Fibroblast of pulmonary artery (primary cell): ENCODE results near the gene PHLPP1.

Source experiments
- DNase-seq: peaks from one replicate; pipeline ENCODE4 v3.0.0-alpha.2; 2010; ENCODE audit warnings: low read depth
- H3K4me3 ChIP-seq: replicated peaks from 2 replicates; pipeline ENCODE4 v1.5.1; 2011; ENCODE audit warnings: low read depth, mild to moderate bottlenecking, control low read depth, low read length, moderate library complexity
- CTCF ChIP-seq: IDR thresholded peaks from 2 replicates; pipeline ENCODE4 v1.5.1; 2011; ENCODE audit warnings: mild to moderate bottlenecking, control low read depth, low read length, inconsistent platforms; ENCODE audit errors: missing control alignments

PHLPP1 gene

GRCh38 chr18:62844850-62845643 is 129.7 kb downstream of the PHLPP1 start:
- no peak for DNase-seq
- no peak overlapping the region for H3K4me3 ChIP-seq
- no peak for TF ChIP-seq CTCF

GRCh38 chr18:62846313-62846712 is 131.0 kb downstream of the PHLPP1 start:
- no peak for TF ChIP-seq CTCF
- H3K4me3 ChIP-seq = no peak overlapping the region
- DNase-seq = no peak

DNA sequence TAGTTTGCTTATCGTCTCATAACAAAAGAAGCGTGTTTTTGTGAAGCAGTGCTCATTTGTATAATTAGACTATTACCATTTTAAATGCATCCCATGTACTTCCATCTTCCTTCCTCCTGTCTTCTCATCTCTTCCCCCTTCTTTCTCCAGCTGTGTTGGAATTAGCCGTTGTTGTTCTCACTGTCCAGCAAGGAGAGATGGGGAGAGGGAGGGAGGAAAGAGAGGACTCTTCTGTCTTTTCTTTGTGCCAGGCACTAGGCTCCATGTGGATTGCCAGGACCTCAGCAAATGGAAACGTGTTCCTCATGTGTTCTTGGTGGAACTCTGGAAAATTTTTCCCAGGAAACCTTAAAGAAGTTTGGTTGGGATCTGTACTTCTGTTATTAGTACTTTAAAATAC is 131.7 kb downstream of the PHLPP1 start:
- no peak overlapping the region for H3K4me3 ChIP-seq
- no peak for TF ChIP-seq CTCF
- DNase-seq = no peak

DNA sequence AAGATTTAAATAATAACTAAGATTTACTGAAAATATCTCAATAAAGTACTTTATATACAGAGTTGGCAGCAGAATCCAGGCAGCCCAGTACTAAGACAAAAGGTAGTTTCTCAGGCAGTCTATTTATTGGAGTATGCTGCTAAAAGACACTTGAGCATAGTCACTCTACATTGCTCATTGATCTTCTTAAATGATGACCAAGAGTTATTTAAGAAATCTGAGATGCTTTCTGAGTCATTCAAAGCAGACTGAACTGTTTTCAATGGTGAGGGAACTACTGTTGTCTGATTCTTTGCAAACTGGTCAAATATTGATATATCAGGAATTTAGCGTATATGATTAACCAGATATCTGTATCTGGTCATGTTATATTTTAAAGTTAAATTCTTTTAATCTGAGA is 133.6 kb downstream of the PHLPP1 start:
- no peak overlapping the region for H3K4me3 ChIP-seq
- no peak for TF ChIP-seq CTCF
- no peak for DNase-seq

GRCh38 chr18:62850619-62851306 is 135.4 kb downstream of the PHLPP1 start:
- no peak for DNase-seq
- no peak for TF ChIP-seq CTCF
- no peak overlapping the region for H3K4me3 ChIP-seq

DNA sequence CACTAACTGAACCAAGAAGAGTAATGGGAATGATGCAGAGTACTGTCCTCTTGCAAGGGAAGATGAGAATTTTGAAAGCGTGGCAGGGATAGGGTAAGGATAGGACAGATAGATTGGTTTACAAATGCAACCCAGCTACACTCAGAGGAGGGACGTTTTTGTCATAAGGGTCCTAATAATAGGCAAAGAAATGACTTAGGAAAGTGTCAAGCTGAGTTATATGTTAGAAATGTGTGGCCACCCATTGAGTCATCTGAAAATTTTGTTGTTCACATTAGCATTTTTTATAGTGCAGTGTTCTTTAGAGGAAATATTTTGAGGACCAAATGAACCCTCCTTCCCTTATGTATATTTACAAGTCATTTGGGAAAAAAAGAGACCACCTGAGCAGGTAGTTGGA is 137.5 kb downstream of the PHLPP1 start:
- no peak for DNase-seq
- no peak overlapping the region for H3K4me3 ChIP-seq
- no peak for TF ChIP-seq CTCF
